ENCODE measurements around the gene NTM.

The NTM gene

GRCh38 chr11:131350872-131351271, 19.5 kb upstream of the NTM start:
- TF ChIP-seq POLR2A (IDR thresholded peaks at IDR 0.05; ENCODE audit: low read depth, low read length) (no peak), TAF1 (IDR thresholded peaks at IDR 0.05; ENCODE audit: borderline replicate concordance, low read depth, low read length) (no peak), POLR2AphosphoS5 (IDR thresholded peaks at IDR 0.05; ENCODE audit: low read depth, low read length) (no peak)
- DNase-seq (ENCODE audit: insufficient read length) (no peak), FAIRE-seq (no peak)

- DNase-seq (ENCODE audit: insufficient read length) (no peak), FAIRE-seq (no peak)
Measured at GRCh38 chr11:131351848-131352247, 18.6 kb upstream of the NTM start.

GRCh38 chr11:131353766-131354165, 16.6 kb upstream of the NTM start:
- DNase-seq (ENCODE audit: insufficient read length) (no peak), FAIRE-seq (no peak)
- TF ChIP-seq POLR2AphosphoS5 (IDR thresholded peaks at IDR 0.05; ENCODE audit: low read depth, low read length) = no peak
- TF ChIP-seq POLR2A (IDR thresholded peaks at IDR 0.05; ENCODE audit: low read depth, low read length) = no peak
- no peak for TF ChIP-seq TAF1 (IDR thresholded peaks at IDR 0.05; ENCODE audit: borderline replicate concordance, low read depth, low read length)

More at GRCh38 chr11:131351848-131352247, 18.6 kb upstream of the NTM start:
- TF ChIP-seq POLR2A (IDR thresholded peaks at IDR 0.05; ENCODE audit: low read depth, low read length) = no peak
- no peak for TF ChIP-seq TAF1 (IDR thresholded peaks at IDR 0.05; ENCODE audit: borderline replicate concordance, low read depth, low read length)
- TF ChIP-seq POLR2AphosphoS5 (IDR thresholded peaks at IDR 0.05; ENCODE audit: low read depth, low read length) = no peak

GRCh38 chr11:131354251-131354701, 16.1 kb upstream of the NTM start:
- DNase-seq (ENCODE audit: insufficient read length) (no peak), FAIRE-seq (no peak)
- TF ChIP-seq TAF1 (IDR thresholded peaks at IDR 0.05; ENCODE audit: borderline replicate concordance, low read depth, low read length) = no peak
- no peak for TF ChIP-seq POLR2A (IDR thresholded peaks at IDR 0.05; ENCODE audit: low read depth, low read length)
- TF ChIP-seq POLR2AphosphoS5 (IDR thresholded peaks at IDR 0.05; ENCODE audit: low read depth, low read length) = no peak

- TF ChIP-seq POLR2AphosphoS5 (IDR thresholded peaks at IDR 0.05; ENCODE audit: low read depth, low read length) (no peak), POLR2A (IDR thresholded peaks at IDR 0.05; ENCODE audit: low read depth, low read length) (no peak), TAF1 (IDR thresholded peaks at IDR 0.05; ENCODE audit: borderline replicate concordance, low read depth, low read length) (no peak)
- DNase-seq (ENCODE audit: insufficient read length) (no peak), FAIRE-seq (no peak)
Measured at GRCh38 chr11:131356206-131356605, 14.2 kb upstream of the NTM start.

- FAIRE-seq (no peak), DNase-seq (ENCODE audit: insufficient read length) (no peak)
- TF ChIP-seq POLR2AphosphoS5 (IDR thresholded peaks at IDR 0.05; ENCODE audit: low read depth, low read length) = no peak
- TF ChIP-seq POLR2A (IDR thresholded peaks at IDR 0.05; ENCODE audit: low read depth, low read length) = no peak
- TF ChIP-seq TAF1 (IDR thresholded peaks at IDR 0.05; ENCODE audit: borderline replicate concordance, low read depth, low read length) = no peak
Measured at GRCh38 chr11:131365329-131365930, 5.0 kb upstream of the NTM start.

- DNase-seq (ENCODE audit: insufficient read length) = no peak
- FAIRE-seq = no peak
- no peak for TF ChIP-seq POLR2AphosphoS5 (IDR thresholded peaks at IDR 0.05; ENCODE audit: low read depth, low read length)
- TF ChIP-seq POLR2A (IDR thresholded peaks at IDR 0.05; ENCODE audit: low read depth, low read length) = no peak
- no peak for TF ChIP-seq TAF1 (IDR thresholded peaks at IDR 0.05; ENCODE audit: borderline replicate concordance, low read depth, low read length)
Measured at GRCh38 chr11:131370901-131371790, 731 bp downstream of the NTM start.

- FAIRE-seq (no peak), DNase-seq (ENCODE audit: insufficient read length) (no peak)
- TF ChIP-seq POLR2AphosphoS5 (IDR thresholded peaks at IDR 0.05; ENCODE audit: low read depth, low read length) (no peak), TAF1 (IDR thresholded peaks at IDR 0.05; ENCODE audit: borderline replicate concordance, low read depth, low read length) (no peak), POLR2A (IDR thresholded peaks at IDR 0.05; ENCODE audit: low read depth, low read length) (no peak)
Measured at GRCh38 chr11:131371791-131372104, 1.3 kb downstream of the NTM start.

GRCh38 chr11:131372234-131372962, 2.0 kb downstream of the NTM start:
- FAIRE-seq = no peak
- DNase-seq (ENCODE audit: insufficient read length) = no peak
- TF ChIP-seq POLR2A (IDR thresholded peaks at IDR 0.05; ENCODE audit: low read depth, low read length) (no peak), POLR2AphosphoS5 (IDR thresholded peaks at IDR 0.05; ENCODE audit: low read depth, low read length) (no peak), TAF1 (IDR thresholded peaks at IDR 0.05; ENCODE audit: borderline replicate concordance, low read depth, low read length) (no peak)

- FAIRE-seq (no peak), DNase-seq (ENCODE audit: insufficient read length) (no peak)
- no peak for TF ChIP-seq POLR2A (IDR thresholded peaks at IDR 0.05; ENCODE audit: low read depth, low read length)
- no peak for TF ChIP-seq TAF1 (IDR thresholded peaks at IDR 0.05; ENCODE audit: borderline replicate concordance, low read depth, low read length)
- no peak for TF ChIP-seq POLR2AphosphoS5 (IDR thresholded peaks at IDR 0.05; ENCODE audit: low read depth, low read length)
Measured at GRCh38 chr11:131373095-131373725, 2.8 kb downstream of the NTM start.

- no peak for TF ChIP-seq TAF1 (IDR thresholded peaks at IDR 0.05; ENCODE audit: borderline replicate concordance, low read depth, low read length)
- no peak for DNase-seq (ENCODE audit: insufficient read length)
- no peak for FAIRE-seq
Measured at GRCh38 chr11:131373756-131374155, 3.3 kb downstream of the NTM start.

Measured in GM12892 (cell line).